Endothelial cell of umbilical vein (primary cell): ENCODE measurements around the gene CYTIP. TPM values are rescaled to one million over a fixed set of nuclear protein-coding genes. Genes with fewer than 3 reads are reported as not detected.

Source experiments
- BruUV-seq: library from RNA; stranded (reverse); fragments of 400-500 nt; replicated peaks from 2 replicates; lab custom pipeline; 2021; lab: Mats Ljungman, UMichigan
- CTCF ChIA-PET: fragments of 300-600, 350-600 bp; sonication (Branson Sonifier 250); formaldehyde crosslinking; loops from one replicate; lab custom pipeline; 2021; ENCODE audit warnings: antibody characterized with exemption, inconsistent platforms; lab: Charles Lee
- POLR2A ChIA-PET: fragments of 300-600, 350-600 bp; sonication (Branson Sonifier 250); formaldehyde crosslinking; loops from one replicate; lab custom pipeline; 2021; ENCODE audit warnings: antibody characterized with exemption, inconsistent platforms; lab: Charles Lee
- DNase-seq: peaks from one replicate; pipeline ENCODE4 v3.0.0-alpha.2; 2011; ENCODE audit warnings: low read depth, low spot score
- FAIRE-seq: peaks from 2 replicates; lab custom pipeline; 2011; peaks lifted over from hg19 to GRCh38; lab: Jason Lieb, UNC
- H2AFZ ChIP-seq: 2 replicates; pipeline ENCODE4 v1.6.0; 2012; ENCODE audit warnings: low read depth, low read length, control low read depth, inconsistent platforms
- H3K27ac ChIP-seq: 2 replicates; pipeline ENCODE4 v1.5.1; 2011; ENCODE audit warnings: low read depth, mild to moderate bottlenecking, control low read depth, low read length, moderate library complexity; ENCODE audit not compliant: insufficient read depth
- H3K27me3 ChIP-seq, 2 experiments: 2 replicates each; pipeline versions ENCODE4 v1.6.0 to v1.6.1; 2011; ENCODE audit warnings: low read length in 2 of 2, mixed read lengths in 1 of 2; ENCODE audit not compliant: control insufficient read depth in 2 of 2, insufficient read depth in 2 of 2
- H3K36me3 ChIP-seq, 2 experiments: 2 replicates in 1 of 2; 3 replicates in 1 of 2; pipeline ENCODE4 v1.5.1; 2011; ENCODE audit warnings: low read length in 2 of 2, mild to moderate bottlenecking in 1 of 2, moderate library complexity in 1 of 2; ENCODE audit not compliant: control insufficient read depth in 2 of 2, insufficient read depth in 2 of 2; ENCODE audit errors: extremely low read depth in 1 of 2
- H3K4me1 ChIP-seq: 3 replicates; pipeline ENCODE4 v1.5.1; 2011; ENCODE audit warnings: mild to moderate bottlenecking, low read length; ENCODE audit not compliant: control insufficient read depth, insufficient read depth; ENCODE audit errors: extremely low read depth
- H3K4me2 ChIP-seq: 2 replicates; pipeline ENCODE4 v1.6.1; 2011; ENCODE audit warnings: low read length, control low read depth, mixed read lengths; ENCODE audit not compliant: insufficient read depth
- H3K4me3 ChIP-seq, 3 experiments: fragments of 200-600 bp in 1 of 3; sonication (generic), shearing (Covaris generic) in 1 of 3; replicated peaks in 1 of 3; 2 replicates each; pipeline ENCODE4 v1.5.1; 2011 to 2016; ENCODE audit warnings: control low read depth in 3 of 3, low read length in 3 of 3, mild to moderate bottlenecking in 2 of 3, inconsistent platforms in 1 of 3, low read depth in 1 of 3, moderate library complexity in 1 of 3; ENCODE audit not compliant: insufficient read depth in 1 of 3
- H3K79me2 ChIP-seq: 2 replicates; pipeline ENCODE4 v1.6.0; 2012; ENCODE audit warnings: low read length, inconsistent platforms; ENCODE audit not compliant: control insufficient read depth, insufficient read depth
- H3K9ac ChIP-seq: replicated peaks from 2 replicates; pipeline ENCODE3; 2011; ENCODE audit warnings: low read length, control low read depth; ENCODE audit not compliant: insufficient read depth; ENCODE audit errors: extremely low read depth
- H3K9me1 ChIP-seq: replicated peaks from 3 replicates; pipeline ENCODE4 v1.6.0; 2011; ENCODE audit warnings: mild to moderate bottlenecking, low read length; ENCODE audit not compliant: control insufficient read depth, insufficient read depth; ENCODE audit errors: extremely low read depth
- H3K9me3 ChIP-seq: replicated peaks from 2 replicates; pipeline ENCODE4 v1.5.1; 2012; ENCODE audit warnings: low read length, inconsistent platforms; ENCODE audit not compliant: control insufficient read depth, insufficient read depth
- H4K20me1 ChIP-seq: replicated peaks from 2 replicates; pipeline ENCODE3; 2011; ENCODE audit warnings: mild to moderate bottlenecking, low read length; ENCODE audit not compliant: control insufficient read depth, insufficient read depth; ENCODE audit errors: extremely low read depth
- CTCF ChIP-seq, 2 donors: IDR thresholded peaks; 1 replicate in 1 of 2; 2 replicates in 1 of 2; pipeline ENCODE4 v1.5.1; 2011; ENCODE audit warnings: low read length in 2 of 2, mild to moderate bottlenecking in 2 of 2, moderate library complexity in 2 of 2, control low read depth in 1 of 2, inconsistent platforms in 1 of 2, low read depth in 1 of 2; ENCODE audit not compliant: insufficient read depth in 1 of 2; ENCODE audit errors: extremely low read depth in 1 of 2
- EZH2 ChIP-seq: IDR thresholded peaks from 2 replicates; pipeline ENCODE4 v1.6.1; 2012; ENCODE audit warnings: borderline replicate concordance, low read depth, mild to moderate bottlenecking, moderate library complexity, low read length, inconsistent platforms; ENCODE audit not compliant: severe bottlenecking
- FOS ChIP-seq: IDR thresholded peaks from 2 replicates; pipeline ENCODE4 v1.6.1; 2011; ENCODE audit warnings: mild to moderate bottlenecking, low read length, moderate library complexity, borderline replicate concordance; ENCODE audit not compliant: insufficient read depth
- GATA2 ChIP-seq: IDR thresholded peaks from 2 replicates; pipeline ENCODE4 v1.7.0; 2011; ENCODE audit warnings: low read depth, mild to moderate bottlenecking, moderate library complexity, mixed read lengths, low read length; ENCODE audit not compliant: insufficient read length, insufficient read depth
- JUN ChIP-seq: IDR thresholded peaks from 2 replicates; pipeline ENCODE4 v1.6.1; 2011; ENCODE audit warnings: borderline replicate concordance, low read depth; ENCODE audit not compliant: insufficient read length, insufficient read depth
- MAX ChIP-seq: IDR thresholded peaks from 2 replicates; pipeline ENCODE4 v1.6.1; 2011; ENCODE audit not compliant: insufficient read depth, insufficient read length
- MYC ChIP-seq: IDR thresholded peaks from one replicate; pipeline ENCODE4 v1.6.1; 2011; ENCODE audit warnings: mild to moderate bottlenecking, low read depth, low read length
- POLR2A ChIP-seq: IDR thresholded peaks from 2 replicates; pipeline ENCODE4 v1.6.1; 2012; ENCODE audit warnings: low read depth, mild to moderate bottlenecking, control low read depth, low read length
- POLR2AphosphoS5 ChIP-seq: IDR thresholded peaks from 2 replicates; pipeline ENCODE4 v1.6.1; 2012; ENCODE audit warnings: low read depth, mild to moderate bottlenecking, control low read depth, low read length, moderate library complexity; ENCODE audit not compliant: insufficient read depth
- dilution Hi-C: fragments of 300-500 bp; cut with MboI; formaldehyde crosslinking; loops from one replicate; pipeline ENCODE4 v1.15.0; 2019; ENCODE audit warnings: low sequenced_read_pairs; ENCODE audit not compliant: extremely low pct_ligation_motif_present
- intact Hi-C: fragments of 100-400 bp; cut with micrococcal nuclease; formaldehyde crosslinking; loops from one replicate; pipeline ENCODE4 v1.10.0; 2022
- polyA plus RNA-seq, 4 experiments: library from polyadenylated mRNA; depleted of rRNA in 3 of 4; stranded (reverse) in 3 of 4; unstranded in 1 of 4; fragments of >200 nt; gene quantifications; 2 replicates each; pipeline versions ENCODE4 v1.2.1 to v1.2.3, GENCODE V29; 2011 to 2012; ENCODE audit warnings: missing spikeins in 1 of 4
- total RNA-seq: library from RNA; stranded (reverse); gene quantifications from 2 replicates; pipeline ENCODE4 v1.2.3, GENCODE V29; 2021

CYTIP gene
- total and polyA plus RNA-seq, 2 donors (not counting 3 experiments of a cell fraction or from before 2014, with no cell fraction given) = not detected

- Histone ChIP-seq H3K4me2 (no peak overlapping the region), H3K4me1 (no peaks in the 10 kb centered on the region), H3K27ac (no peak overlapping the region), H3K9me1 (no peaks in the 10 kb centered on the region), H2AFZ (no peak overlapping the region), H3K36me3 (no peaks in the 10 kb centered on the region), H4K20me1 (no peaks in the 10 kb centered on the region), H3K9me3 (no peaks in the 10 kb centered on the region), H3K9ac (no peak overlapping the region), H3K4me3 (no peak overlapping the region), H3K79me2 (no peaks in the 10 kb centered on the region), H3K27me3 (no peaks in the 10 kb centered on the region)
- dilution Hi-C loops (no loop called here), intact Hi-C loops (no loop called here)
- DNase-seq (no peak), FAIRE-seq (no peak)
- POLR2A ChIA-PET = no interaction called here
- no peak for TF ChIP-seq MAX
- TF ChIP-seq FOS = no peak
- TF ChIP-seq EZH2 = no peak
- TF ChIP-seq JUN = no peak
- TF ChIP-seq CTCF (IDR thresholded peaks at IDR 0.05; ENCODE audit: extremely low read depth in 1 of 2, insufficient read depth in 1 of 2, low read depth in 1 of 2, low read length in 2 of 2) = no peak
- TF ChIP-seq MYC = no peak
- no peak for TF ChIP-seq GATA2
- no peak for TF ChIP-seq POLR2AphosphoS5
- no peak for TF ChIP-seq POLR2A
- BruUV-seq = no TSS peak
- CTCF ChIA-PET = no interaction called here
These were observed 55.1 kb downstream of the CYTIP start for GRCh38 chr2:157388827-157389226.
